ENCODE data around the gene MINDY1.

Gene MINDY1

DNA sequence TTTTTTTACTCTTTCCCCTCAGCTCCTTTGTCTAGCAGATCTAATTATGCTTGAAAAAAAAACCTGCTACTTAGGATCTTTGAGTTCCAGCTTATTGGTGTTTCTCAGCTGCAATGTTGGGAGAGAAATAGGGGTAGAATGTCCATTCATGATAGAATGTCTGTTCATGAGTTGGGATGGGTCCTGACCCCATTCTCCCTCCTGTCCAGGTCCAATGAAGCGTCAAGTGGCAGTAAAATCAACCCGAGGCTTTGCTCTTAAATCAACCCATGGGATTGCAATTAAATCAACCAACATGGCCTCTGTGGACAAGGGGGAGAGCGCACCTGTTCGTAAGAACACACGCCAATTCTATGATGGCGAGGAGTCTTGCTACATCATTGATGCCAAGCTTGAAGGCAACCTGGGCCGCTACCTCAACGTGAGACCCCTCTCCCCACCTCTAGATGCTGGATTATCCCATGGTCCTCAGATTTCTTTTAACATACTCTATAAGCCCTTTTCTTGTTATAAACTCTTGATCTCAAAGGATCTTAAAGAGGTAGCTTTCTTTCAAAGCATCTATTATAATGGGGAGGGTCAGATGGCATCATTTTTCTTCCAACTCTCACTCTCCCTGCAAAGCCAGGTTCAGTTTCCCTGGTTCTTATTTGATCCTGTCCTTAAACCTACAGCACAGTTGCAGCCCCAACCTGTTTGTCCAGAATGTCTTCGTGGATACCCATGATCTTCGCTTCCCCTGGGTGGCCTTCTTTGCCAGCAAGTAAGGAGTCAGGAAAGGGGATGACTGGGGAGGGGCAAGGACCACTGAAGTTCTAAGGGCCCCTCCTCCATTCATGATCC, 43.2 kb downstream of the MINDY1 start:
- Histone ChIP-seq H3K27me3 (no peaks in the 10 kb centered on the region), H3K36me3 (peaks cover 96 to 99% (median 99%) of the 10 kb centered on the region in 3 donors), H3K4me3 (no peak overlapping the region), H3K27ac (no peak overlapping the region), H3K4me1 (no peaks in the 10 kb centered on the region), H3K9me3 (no peaks in the 10 kb centered on the region)
- TF ChIP-seq, protein P1, sequence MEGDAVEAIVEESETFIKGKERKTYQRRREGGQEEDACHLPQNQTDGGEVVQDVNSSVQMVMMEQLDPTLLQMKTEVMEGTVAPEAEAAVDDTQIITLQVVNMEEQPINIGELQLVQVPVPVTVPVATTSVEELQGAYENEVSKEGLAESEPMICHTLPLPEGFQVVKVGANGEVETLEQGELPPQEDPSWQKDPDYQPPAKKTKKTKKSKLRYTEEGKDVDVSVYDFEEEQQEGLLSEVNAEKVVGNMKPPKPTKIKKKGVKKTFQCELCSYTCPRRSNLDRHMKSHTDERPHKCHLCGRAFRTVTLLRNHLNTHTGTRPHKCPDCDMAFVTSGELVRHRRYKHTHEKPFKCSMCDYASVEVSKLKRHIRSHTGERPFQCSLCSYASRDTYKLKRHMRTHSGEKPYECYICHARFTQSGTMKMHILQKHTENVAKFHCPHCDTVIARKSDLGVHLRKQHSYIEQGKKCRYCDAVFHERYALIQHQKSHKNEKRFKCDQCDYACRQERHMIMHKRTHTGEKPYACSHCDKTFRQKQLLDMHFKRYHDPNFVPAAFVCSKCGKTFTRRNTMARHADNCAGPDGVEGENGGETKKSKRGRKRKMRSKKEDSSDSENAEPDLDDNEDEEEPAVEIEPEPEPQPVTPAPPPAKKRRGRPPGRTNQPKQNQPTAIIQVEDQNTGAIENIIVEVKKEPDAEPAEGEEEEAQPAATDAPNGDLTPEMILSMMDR (IDR thresholded peaks at IDR 0.05) = no peak
- no peak for DNase-seq
- intact Hi-C loops (cut with DNase I; ENCODE audit: low total_unique reads) = loop anchor here (2.0 kb wide), 1 partner anchor 19 kb away; no protein-coding TSS in a partner anchor

DNA sequence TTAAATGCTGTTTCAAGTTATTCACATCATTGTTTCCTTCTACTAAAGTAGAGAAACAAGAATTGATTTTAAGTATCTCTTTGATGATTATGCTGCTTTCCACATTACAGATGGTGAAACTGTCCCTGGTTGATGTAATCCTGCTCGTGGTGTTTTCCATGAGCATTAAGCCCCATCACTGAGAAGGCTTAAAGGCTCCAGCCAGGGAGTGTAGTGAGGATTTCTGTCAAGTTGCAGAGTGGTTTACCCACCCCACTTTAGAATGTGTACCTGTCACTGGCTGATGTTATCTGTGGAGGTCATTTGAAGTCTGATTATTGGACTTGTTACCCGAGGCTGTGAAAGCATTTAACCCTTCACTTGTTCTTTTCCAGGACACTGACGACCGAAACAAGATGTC, 44.9 kb downstream of the MINDY1 start:
- intact Hi-C loops (cut with DNase I; ENCODE audit: low total_unique reads) = loop anchor here (1.0 kb wide), 1 partner anchor 36 kb away; no protein-coding TSS in a partner anchor
- TF ChIP-seq, protein P1 (IDR thresholded peaks at IDR 0.05) = no peak
- H3K9me3 ChIP-seq = no peaks in the 10 kb centered on the region
- no peak overlapping the region for H3K4me3 ChIP-seq
- H3K4me1 ChIP-seq = no peaks in the 10 kb centered on the region
- H3K36me3 ChIP-seq = peaks cover 87 to 98% (median 89%) of the 10 kb centered on the region in 3 donors
- no peaks in the 10 kb centered on the region for H3K27me3 ChIP-seq
- DNase-seq = no peak
- H3K27ac ChIP-seq = no peak overlapping the region

DNA sequence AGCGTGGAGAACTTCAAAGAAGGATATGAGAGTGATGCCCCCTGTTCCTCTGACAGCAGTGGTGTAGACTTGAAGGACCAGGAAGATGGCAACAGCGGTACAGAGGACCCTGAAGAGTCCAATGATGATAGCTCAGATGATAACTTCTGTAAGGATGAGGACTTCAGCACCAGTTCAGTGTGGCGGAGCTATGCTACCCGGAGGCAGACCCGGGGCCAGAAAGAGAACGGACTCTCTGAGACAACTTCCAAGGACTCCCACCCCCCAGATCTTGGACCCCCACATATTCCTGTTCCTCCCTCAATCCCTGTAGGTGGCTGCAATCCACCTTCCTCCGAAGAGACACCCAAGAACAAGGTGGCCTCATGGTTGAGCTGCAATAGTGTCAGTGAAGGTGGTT, 46.1 kb downstream of the MINDY1 start:
- H3K4me1 ChIP-seq = no peaks in the 10 kb centered on the region
- H3K9me3 ChIP-seq = no peaks in the 10 kb centered on the region
- no peak overlapping the region for H3K27ac ChIP-seq
- no peak overlapping the region for H3K4me3 ChIP-seq
- H3K27me3 ChIP-seq = no peaks in the 10 kb centered on the region
- DNase-seq = no peak
- peaks cover 76 to 96% (median 81%) of the 10 kb centered on the region in 3 donors for H3K36me3 ChIP-seq
- TF ChIP-seq, protein P1 (IDR thresholded peaks at IDR 0.05) = no peak
- intact Hi-C loops (cut with DNase I; ENCODE audit: low total_unique reads) = no loop called here

DNA sequence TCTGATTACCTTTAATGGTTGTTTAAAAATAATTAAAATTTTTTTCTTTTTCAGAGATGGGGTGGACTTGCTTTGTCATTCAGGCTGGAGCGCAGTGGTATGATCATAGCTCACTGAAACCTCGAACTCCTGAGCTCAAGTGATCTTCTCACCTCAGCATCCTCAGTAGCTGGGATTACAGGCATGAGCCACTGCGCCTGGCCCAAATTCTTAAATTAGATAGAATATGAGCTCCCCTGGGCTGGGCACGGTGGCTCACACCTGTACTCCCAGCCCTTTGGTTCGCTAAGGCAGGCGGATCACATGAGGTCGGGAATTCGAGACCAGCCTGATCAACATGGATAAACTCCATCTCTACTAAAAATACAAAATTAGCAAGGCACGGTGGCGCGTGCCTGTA, 49.0 kb downstream of the MINDY1 start:
- Histone ChIP-seq H3K4me3 (no peak overlapping the region), H3K36me3 (peaks cover 58 to 96% (median 77%) of the 10 kb centered on the region in 3 donors), H3K27me3 (no peaks in the 10 kb centered on the region), H3K4me1 (no peaks in the 10 kb centered on the region), H3K9me3 (no peaks in the 10 kb centered on the region), H3K27ac (no peak overlapping the region)
- DNase-seq = no peak
- intact Hi-C loops (cut with DNase I; ENCODE audit: low total_unique reads) = no loop called here
- TF ChIP-seq, protein P1 (IDR thresholded peaks at IDR 0.05) = no peak

DNA sequence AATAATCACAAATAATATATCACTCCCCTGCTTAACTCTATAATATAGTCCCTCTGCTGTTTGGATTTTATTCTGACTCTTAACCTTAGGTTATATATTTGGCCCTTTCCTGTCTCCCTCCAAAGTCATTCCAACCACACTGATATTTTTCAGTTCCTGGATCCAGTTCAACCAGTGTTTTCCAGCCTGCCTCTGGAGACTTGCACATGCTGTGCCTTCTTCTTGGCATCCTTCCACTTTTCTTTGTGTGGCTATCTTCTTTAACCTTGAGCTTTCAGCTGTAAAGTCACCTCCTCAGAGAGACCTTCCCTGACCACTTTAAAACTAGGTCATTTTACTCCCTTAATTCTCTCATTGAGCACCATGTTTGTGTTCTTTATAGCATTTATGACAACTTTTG, 51.4 kb downstream of the MINDY1 start:
- no peak overlapping the region for H3K27ac ChIP-seq
- H3K4me1 ChIP-seq = no peaks in the 10 kb centered on the region
- intact Hi-C loops (cut with DNase I; ENCODE audit: low total_unique reads) = no loop called here
- DNase-seq = no peak
- TF ChIP-seq, protein P1 (IDR thresholded peaks at IDR 0.05) = no peak
- no peaks in the 10 kb centered on the region for H3K27me3 ChIP-seq
- peaks cover 53 to 96% (median 76%) of the 10 kb centered on the region in 3 donors for H3K36me3 ChIP-seq
- no peak overlapping the region for H3K4me3 ChIP-seq
- no peaks in the 10 kb centered on the region for H3K9me3 ChIP-seq
